A673 (cell line): Measurements from ENCODE around the gene MGAT5B.

Experiments
- EZH2 ChIP-seq: fragments of 200-600 bp; sonication (generic); IDR thresholded peaks from 2 replicates; pipeline ENCODE4 v1.6.1; 2017; ENCODE audit warnings: borderline replicate concordance, low read depth, mild to moderate bottlenecking, mixed read lengths, antibody characterized with exemption, low read length; ENCODE audit not compliant: poor library complexity, severe bottlenecking
- TF ChIP-seq, protein P1 (sequence below): fragments of 300-800, 200-600 bp; sonication (generic); conservative IDR thresholded peaks from 2 replicates; pipeline ENCODE4 v1.5.1; 2017; ENCODE audit warnings: low read depth, mild to moderate bottlenecking, antibody characterized with exemption, low read length, moderate library complexity, mixed read lengths

DNA sequence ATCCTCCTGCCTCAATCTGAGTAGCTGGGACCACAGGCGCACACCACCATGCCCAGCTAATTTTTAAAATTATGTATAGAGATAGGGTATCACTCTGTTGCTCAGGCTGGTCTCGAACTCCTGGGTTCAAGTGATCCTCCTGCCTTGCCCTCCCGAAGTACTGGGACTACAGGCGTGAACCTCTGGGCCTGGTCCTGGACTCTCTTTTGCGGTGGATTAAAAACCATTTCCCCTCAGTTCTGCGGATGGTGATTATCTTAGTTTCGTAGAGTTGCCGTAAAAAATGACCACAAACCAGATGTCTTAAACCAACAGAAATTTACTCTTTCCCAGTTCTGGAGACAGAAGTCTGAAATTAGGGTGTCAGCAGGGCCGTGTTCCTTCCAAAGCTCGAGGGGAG lies 28.8 kb downstream of the MGAT5B start:
- TF ChIP-seq, protein P1, sequence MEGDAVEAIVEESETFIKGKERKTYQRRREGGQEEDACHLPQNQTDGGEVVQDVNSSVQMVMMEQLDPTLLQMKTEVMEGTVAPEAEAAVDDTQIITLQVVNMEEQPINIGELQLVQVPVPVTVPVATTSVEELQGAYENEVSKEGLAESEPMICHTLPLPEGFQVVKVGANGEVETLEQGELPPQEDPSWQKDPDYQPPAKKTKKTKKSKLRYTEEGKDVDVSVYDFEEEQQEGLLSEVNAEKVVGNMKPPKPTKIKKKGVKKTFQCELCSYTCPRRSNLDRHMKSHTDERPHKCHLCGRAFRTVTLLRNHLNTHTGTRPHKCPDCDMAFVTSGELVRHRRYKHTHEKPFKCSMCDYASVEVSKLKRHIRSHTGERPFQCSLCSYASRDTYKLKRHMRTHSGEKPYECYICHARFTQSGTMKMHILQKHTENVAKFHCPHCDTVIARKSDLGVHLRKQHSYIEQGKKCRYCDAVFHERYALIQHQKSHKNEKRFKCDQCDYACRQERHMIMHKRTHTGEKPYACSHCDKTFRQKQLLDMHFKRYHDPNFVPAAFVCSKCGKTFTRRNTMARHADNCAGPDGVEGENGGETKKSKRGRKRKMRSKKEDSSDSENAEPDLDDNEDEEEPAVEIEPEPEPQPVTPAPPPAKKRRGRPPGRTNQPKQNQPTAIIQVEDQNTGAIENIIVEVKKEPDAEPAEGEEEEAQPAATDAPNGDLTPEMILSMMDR = no peak
- TF ChIP-seq EZH2 = no peak
